NT2/D1 (cell line): ENCODE data around the gene MX2.
"Not testable (repeated sequence)": the region's sequence is repeated elsewhere in the genome, so short reads cannot be mapped to it uniquely, and the experiment has no call there.

ENCODE experiments used
- SUZ12 ChIP-seq: IDR thresholded peaks from 2 replicates; pipeline ENCODE4 v1.6.1; 2011; ENCODE audit not compliant: insufficient read length, insufficient read depth; ENCODE audit errors: extremely low read depth
- YY1 ChIP-seq: IDR thresholded peaks from 2 replicates; pipeline ENCODE4 v1.6.1; 2011; ENCODE audit not compliant: insufficient read length, insufficient read depth
- ZNF274 ChIP-seq: IDR thresholded peaks from 2 replicates; pipeline ENCODE4 v1.6.1; 2011; ENCODE audit warnings: mild to moderate bottlenecking, low read depth, low read length

- TF ChIP-seq YY1, ZNF274, SUZ12: not testable (repeated sequence)
These were observed 55.7 kb downstream of the MX2 start for GRCh38 chr21:41417505-41417904.
